Keratinocyte (primary cell): ENCODE results near the gene RTL9. TPM values are rescaled to one million over a fixed set of nuclear protein-coding genes. Genes with fewer than 3 reads are reported as not detected.

Experiments
- DNase-seq: peaks from one replicate; pipeline ENCODE4 v3.0.0-alpha.2; 2011; ENCODE audit warnings: low read depth, missing footprints, low spot score
- FAIRE-seq: peaks from 2 replicates; lab custom pipeline; 2011; peaks lifted over from hg19 to GRCh38; lab: Jason Lieb, UNC
- H2AFZ ChIP-seq: 2 replicates; pipeline ENCODE4 v1.6.0; 2012; ENCODE audit warnings: low read length, control low read depth, inconsistent platforms; ENCODE audit not compliant: control insufficient read depth
- H3K27ac ChIP-seq: 2 replicates; pipeline ENCODE4 v1.5.1; 2011; ENCODE audit warnings: low read length; ENCODE audit not compliant: control insufficient read depth, insufficient read depth
- H3K27me3 ChIP-seq: 3 replicates; pipeline ENCODE4 v1.6.0; 2011; ENCODE audit warnings: low read length; ENCODE audit not compliant: control insufficient read depth, insufficient read depth; ENCODE audit errors: extremely low read depth
- H3K36me3 ChIP-seq, 2 experiments: 2 replicates in 1 of 2; 3 replicates in 1 of 2; pipeline ENCODE4 v1.5.1; 2011; ENCODE audit warnings: low read length in 2 of 2, mild to moderate bottlenecking in 1 of 2; ENCODE audit not compliant: control insufficient read depth in 2 of 2, insufficient read depth in 2 of 2; ENCODE audit errors: extremely low read depth in 1 of 2
- H3K4me1 ChIP-seq: 3 replicates; pipeline ENCODE4 v1.5.1; 2011; ENCODE audit warnings: low read length; ENCODE audit not compliant: control insufficient read depth, insufficient read depth; ENCODE audit errors: extremely low read depth
- H3K4me2 ChIP-seq: 3 replicates; pipeline ENCODE4 v1.6.0; 2011; ENCODE audit warnings: low read depth, low read length; ENCODE audit not compliant: control insufficient read depth, insufficient read depth; ENCODE audit errors: extremely low read depth
- H3K4me3 ChIP-seq, 3 experiments: fragments of 200-600 bp in 1 of 3; sonication (generic) in 1 of 3; 2 replicates in 2 of 3; 3 replicates in 1 of 3; pipeline ENCODE4 v1.5.1; 2011 to 2016; ENCODE audit warnings: low read length in 3 of 3, mild to moderate bottlenecking in 3 of 3, control low read depth in 2 of 3, inconsistent platforms in 1 of 3, low read depth in 1 of 3, mixed read lengths in 1 of 3, mixed run types in 1 of 3, moderate library complexity in 1 of 3; ENCODE audit not compliant: control insufficient read depth in 2 of 3, insufficient read depth in 2 of 3; ENCODE audit errors: extremely low read depth in 1 of 3
- H3K79me2 ChIP-seq: 2 replicates; pipeline ENCODE4 v1.6.0; 2012; ENCODE audit warnings: low read length; ENCODE audit not compliant: control insufficient read depth, insufficient read depth
- H3K9ac ChIP-seq: 3 replicates; pipeline ENCODE4 v1.6.0; 2011; ENCODE audit warnings: low read length; ENCODE audit not compliant: control insufficient read depth, insufficient read depth; ENCODE audit errors: extremely low read depth
- H3K9me1 ChIP-seq: 3 replicates; pipeline ENCODE4 v1.6.0; 2011; ENCODE audit warnings: low read length; ENCODE audit not compliant: control insufficient read depth, insufficient read depth; ENCODE audit errors: extremely low read depth
- H3K9me3 ChIP-seq: 2 replicates; pipeline ENCODE4 v1.5.1; 2012; ENCODE audit warnings: low read depth, low read length; ENCODE audit not compliant: control insufficient read depth
- H4K20me1 ChIP-seq: 3 replicates; pipeline ENCODE4 v1.6.0; 2011; ENCODE audit warnings: low read length; ENCODE audit not compliant: control insufficient read depth, insufficient read depth; ENCODE audit errors: extremely low read depth
- CTCF ChIP-seq, 3 experiments: IDR thresholded peaks in 1 of 3; conservative IDR thresholded peaks in 1 of 3; optimal IDR thresholded peaks in 1 of 3; 2 replicates in 2 of 3; 3 replicates in 1 of 3; pipeline versions ENCODE3 to v1.5.1; 2011; ENCODE audit warnings: low read length in 3 of 3, mild to moderate bottlenecking in 3 of 3, moderate library complexity in 2 of 3, control low read depth in 1 of 3, inconsistent platforms in 1 of 3; ENCODE audit not compliant: insufficient read depth in 2 of 3; ENCODE audit errors: extremely low read depth in 1 of 3
- EZH2 ChIP-seq: IDR thresholded peaks from one replicate; pipeline ENCODE4 v1.6.1; 2012; ENCODE audit warnings: inconsistent platforms, mild to moderate bottlenecking, low read length, moderate library complexity
- dilution Hi-C: fragments of 300-500 bp; cut with MboI; formaldehyde crosslinking; loops from one replicate; pipeline ENCODE4 v1.7.0; 2020; ENCODE audit warnings: low sequenced_read_pairs; ENCODE audit not compliant: extremely low pct_ligation_motif_present
- polyA plus RNA-seq, 5 experiments: library from polyadenylated mRNA; depleted of rRNA in 3 of 5; stranded (reverse) in 3 of 5; stranded (forward) in 1 of 5; unstranded in 1 of 5; fragments of >200 nt; gene quantifications; 1 replicate in 1 of 5; 2 replicates in 3 of 5; 3 replicates in 1 of 5; pipeline versions ENCODE4 v1.2.1 to v1.2.3, GENCODE V29; 2011 to 2012; ENCODE audit warnings: missing spikeins in 2 of 5, low read depth in 1 of 5, low replicate concordance in 1 of 5

The RTL9 gene
- polyA plus RNA-seq, 1 donor (not counting 4 experiments of a cell fraction or from before 2014, with no cell fraction given) = 0.13 TPM

- no peaks in the 10 kb centered on the region for H3K27me3 ChIP-seq
- no peaks in the 10 kb centered on the region for H3K9me1 ChIP-seq
- H3K36me3 ChIP-seq = no peaks in the 10 kb centered on the region
- H4K20me1 ChIP-seq = no peaks in the 10 kb centered on the region
- DNase-seq (no peak), FAIRE-seq (no peak)
- no peak overlapping the region for H2AFZ ChIP-seq
- no peaks in the 10 kb centered on the region for H3K79me2 ChIP-seq
- H3K9ac ChIP-seq = no peak overlapping the region
- no peak overlapping the region for H3K27ac ChIP-seq
- TF ChIP-seq EZH2 = no peak
- no peak for TF ChIP-seq CTCF (optimal IDR thresholded peaks at IDR 0.05 in 1 of 3, IDR thresholded peaks at IDR 0.05 in 1 of 3, conservative IDR thresholded peaks at IDR 0.05 in 1 of 3; ENCODE audit: extremely low read depth in 1 of 3, insufficient read depth in 2 of 3, low read length in 3 of 3)
- no peaks in the 10 kb centered on the region for H3K4me1 ChIP-seq
- dilution Hi-C loops = no loop called here
- H3K9me3 ChIP-seq = no peaks in the 10 kb centered on the region
- H3K4me3 ChIP-seq = no peak overlapping the region
- no peak overlapping the region for H3K4me2 ChIP-seq
Observed at GRCh38 chrX:110363244-110363643, 4.6 kb downstream of the RTL9 start.

- H3K79me2 ChIP-seq = no peaks in the 10 kb centered on the region
- FAIRE-seq = no peak
Observed at GRCh38 chrX:110373310-110373709, 14.7 kb downstream of the RTL9 start.

More at GRCh38 chrX:110373310-110373709, 14.7 kb downstream of the RTL9 start:
- H3K4me2 ChIP-seq = no peak overlapping the region
- H3K9ac ChIP-seq = no peak overlapping the region
- H2AFZ ChIP-seq = no peak overlapping the region
- H3K27me3 ChIP-seq = no peaks in the 10 kb centered on the region
- no peaks in the 10 kb centered on the region for H3K9me3 ChIP-seq
- no peak for DNase-seq
- dilution Hi-C loops = no loop called here
- H3K4me1 ChIP-seq = no peaks in the 10 kb centered on the region
- H3K4me3 ChIP-seq = no peak overlapping the region
- H3K27ac ChIP-seq = no peak overlapping the region
- H3K9me1 ChIP-seq = no peaks in the 10 kb centered on the region
- H4K20me1 ChIP-seq = no peaks in the 10 kb centered on the region
- no peaks in the 10 kb centered on the region for H3K36me3 ChIP-seq
- TF ChIP-seq EZH2 (no peak), CTCF (optimal IDR thresholded peaks at IDR 0.05 in 1 of 3, IDR thresholded peaks at IDR 0.05 in 1 of 3, conservative IDR thresholded peaks at IDR 0.05 in 1 of 3; ENCODE audit: extremely low read depth in 1 of 3, insufficient read depth in 2 of 3, low read length in 3 of 3) (no peak)
